Left lung (tissue), 10 donors: ENCODE data around the gene SERPIND1. TPM values are rescaled to one million over a fixed set of nuclear protein-coding genes. Genes with fewer than 3 reads are reported as not detected.
A peak's percentile ranks its signal among the peaks of the same experiment; 100 is the strongest.

ENCODE experiments used
- ATAC-seq: fragments of 200-7000 bp; cut with Tn5 transposase; one replicate; pipeline ENCODE4 v1.9.1; 2020; ENCODE audit warnings: moderate library complexity
- DNase-seq, 4 donors: peaks; one replicate each; pipeline ENCODE4 v3.0.0-alpha.2; 2013 to 2020
- H3K27ac ChIP-seq, 2 donors: fragments of 200-600 bp; sonication (generic) in 1 of 2; one replicate each; pipeline versions ENCODE4 v1.5.0 to v1.8.0; 2020 to 2021
- H3K27me3 ChIP-seq, 2 donors: fragments of 200-600 bp; sonication (generic) in 1 of 2; one replicate each; pipeline versions ENCODE4 v1.5.0 to v1.8.0; 2020 to 2021
- H3K36me3 ChIP-seq, 2 donors: fragments of 200-600 bp; sonication (generic) in 1 of 2; one replicate each; pipeline versions ENCODE4 v1.5.0 to v1.8.0; 2020 to 2021
- H3K4me1 ChIP-seq, 2 donors: fragments of 200-600 bp; one replicate each; pipeline ENCODE4 v1.8.0; 2021
- H3K4me3 ChIP-seq, 2 donors: fragments of 200-600 bp; sonication (generic) in 1 of 2; one replicate each; pipeline versions ENCODE4 v1.5.0 to v1.8.0; 2020 to 2021; ENCODE audit warnings: mild to moderate bottlenecking in 1 of 2
- H3K9me3 ChIP-seq, 2 donors: fragments of 200-600 bp; sonication (generic) in 1 of 2; one replicate each; pipeline versions ENCODE4 v1.5.0 to v1.8.0; 2020 to 2021
- CTCF ChIP-seq, 2 donors: fragments of 200-600 bp; sonication (generic) in 1 of 2; IDR thresholded peaks; one replicate each; pipeline versions ENCODE4 v1.5.0 to v1.8.0; 2021; ENCODE audit warnings: antibody characterized with exemption in 2 of 2
- intact Hi-C, 2 donors: fragments of 100-400 bp; cut with DNase I; formaldehyde crosslinking; loops; one replicate each; pipeline versions ENCODE4 v1.11.2 to v1.14.2; 2022
- polyA plus RNA-seq, 6 donors: library from polyadenylated mRNA; unstranded; fragments of 120-200 nt; gene quantifications; one replicate each; pipeline ENCODE4 v1.2.1, GENCODE V29; 2013; ENCODE audit not compliant: insufficient read length in 6 of 6
- total RNA-seq, 2 donors: library from RNA; stranded (reverse); fragmentation: NEBNext Ultra II Directional; extraction: Animal tissue kit (Norgen Biotek cat#: 25700); gene quantifications; one replicate each; pipeline ENCODE4 v1.2.1, GENCODE V29; 2021
- donor health status: DM: no; HTN: yes; CAD: no.
- donor health status: DM: no; HTN: no; CAD: no.

Gene SERPIND1
- total and polyA plus RNA-seq, 8 donors = 0.13 to 3.5 (median 0.40) TPM; not detected in 1

GRCh38 chr22:20805972-20806471 lies 32.1 kb downstream of the SERPIND1 start:
- no peaks in the 10 kb centered on the region for H3K27me3 ChIP-seq
- no peaks in the 10 kb centered on the region for H3K9me3 ChIP-seq
- H3K4me1 ChIP-seq = no peaks in the 10 kb centered on the region
- DNase-seq (no peak), ATAC-seq (no peak)
- H3K4me3 ChIP-seq = no peak overlapping the region
- no peak overlapping the region for H3K27ac ChIP-seq
- no peak for TF ChIP-seq CTCF (IDR thresholded peaks at IDR 0.05)
- peaks cover 0 to 100% of the 10 kb centered on the region in 2 donors for H3K36me3 ChIP-seq
- intact Hi-C loops = no loop called here

GRCh38 chr22:20807315-20807752 lies 33.4 kb downstream of the SERPIND1 start:
- Histone ChIP-seq H3K4me3 (no peak overlapping the region), H3K27ac (no peak overlapping the region), H3K27me3 (no peaks in the 10 kb centered on the region), H3K9me3 (no peaks in the 10 kb centered on the region), H3K4me1 (no peaks in the 10 kb centered on the region), H3K36me3 (peaks cover 0 to 100% of the 10 kb centered on the region in 2 donors)
- peak; percentile 16 for ATAC-seq
- intact Hi-C loops = no loop called here
- no peak for DNase-seq
- no peak for TF ChIP-seq CTCF (IDR thresholded peaks at IDR 0.05)

- no peaks in the 10 kb centered on the region for H3K9me3 ChIP-seq
- ATAC-seq (no peak), DNase-seq (no peak)
- intact Hi-C loops = no loop called here
- H3K27ac ChIP-seq = no peak overlapping the region
- H3K4me1 ChIP-seq = no peaks in the 10 kb centered on the region
- no peak overlapping the region for H3K4me3 ChIP-seq
- no peaks in the 10 kb centered on the region for H3K27me3 ChIP-seq
- peaks cover 0 to 99% of the 10 kb centered on the region in 2 donors for H3K36me3 ChIP-seq
- TF ChIP-seq CTCF (IDR thresholded peaks at IDR 0.05) = no peak
Observed at GRCh38 chr22:20808844-20809243, 34.9 kb downstream of the SERPIND1 start.

- H3K27me3 ChIP-seq = no peaks in the 10 kb centered on the region
- H3K27ac ChIP-seq = no peak overlapping the region
- H3K4me1 ChIP-seq = no peaks in the 10 kb centered on the region
- peaks cover 0 to 99% of the 10 kb centered on the region in 2 donors for H3K36me3 ChIP-seq
- no peak overlapping the region for H3K4me3 ChIP-seq
- ATAC-seq (no peak), DNase-seq (no peak)
- H3K9me3 ChIP-seq = no peaks in the 10 kb centered on the region
- no peak for TF ChIP-seq CTCF (IDR thresholded peaks at IDR 0.05)
- intact Hi-C loops = no loop called here
Observed at GRCh38 chr22:20809538-20810185, 35.7 kb downstream of the SERPIND1 start.

- intact Hi-C loops = no loop called here
- Histone ChIP-seq H3K27me3 (no peaks in the 10 kb centered on the region), H3K27ac (no peak overlapping the region), H3K36me3 (peaks cover 0 to 99% of the 10 kb centered on the region in 2 donors), H3K9me3 (no peaks in the 10 kb centered on the region), H3K4me1 (no peaks in the 10 kb centered on the region), H3K4me3 (no peak overlapping the region)
- ATAC-seq (no peak), DNase-seq (no peak)
- no peak for TF ChIP-seq CTCF (IDR thresholded peaks at IDR 0.05)
Observed at GRCh38 chr22:20810645-20811044, 36.7 kb downstream of the SERPIND1 start.
